Stomach (tissue), 4 donors: ENCODE measurements around the gene TGIF2.

Experiments
- POLR2AphosphoS5 ChIP-seq, 3 donors: sonication (generic); formaldehyde crosslinking; IDR thresholded peaks; one replicate each; pipeline ENCODE4 v1.6.1; 2016; ENCODE audit warnings: antibody characterized with exemption in 3 of 3
- TF ChIP-seq, protein P1 (sequence below), 7 experiments: fragments of 450-650 bp in 4 of 7; fragments of 200-600 bp in 3 of 7; sonication (generic) in 3 of 7; IDR thresholded peaks; one replicate each; pipeline ENCODE4 v1.5.1; 2016 to 2019; ENCODE audit warnings: antibody characterized with exemption in 7 of 7, control low read depth in 2 of 7, mild to moderate bottlenecking in 1 of 7

DNA sequence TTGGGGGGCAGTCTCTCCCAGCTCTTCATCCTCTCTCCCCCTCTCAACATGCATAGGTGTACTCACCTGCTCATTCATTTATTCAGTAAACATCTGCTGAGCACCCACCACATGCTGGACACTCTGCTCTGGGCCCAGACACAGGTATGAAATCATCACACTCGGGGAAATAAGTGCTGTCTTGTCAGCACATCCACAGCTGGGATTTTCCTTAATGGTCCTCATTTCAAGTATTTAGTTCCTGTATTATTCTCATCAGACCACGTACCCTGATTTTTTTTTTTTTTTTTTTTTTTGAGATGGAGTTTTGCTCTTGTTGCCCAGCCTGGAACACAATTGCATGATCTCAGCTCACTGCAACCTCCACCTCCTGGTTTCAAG, 51.5 kb downstream of the TGIF2 start:
- TF ChIP-seq, protein P1, sequence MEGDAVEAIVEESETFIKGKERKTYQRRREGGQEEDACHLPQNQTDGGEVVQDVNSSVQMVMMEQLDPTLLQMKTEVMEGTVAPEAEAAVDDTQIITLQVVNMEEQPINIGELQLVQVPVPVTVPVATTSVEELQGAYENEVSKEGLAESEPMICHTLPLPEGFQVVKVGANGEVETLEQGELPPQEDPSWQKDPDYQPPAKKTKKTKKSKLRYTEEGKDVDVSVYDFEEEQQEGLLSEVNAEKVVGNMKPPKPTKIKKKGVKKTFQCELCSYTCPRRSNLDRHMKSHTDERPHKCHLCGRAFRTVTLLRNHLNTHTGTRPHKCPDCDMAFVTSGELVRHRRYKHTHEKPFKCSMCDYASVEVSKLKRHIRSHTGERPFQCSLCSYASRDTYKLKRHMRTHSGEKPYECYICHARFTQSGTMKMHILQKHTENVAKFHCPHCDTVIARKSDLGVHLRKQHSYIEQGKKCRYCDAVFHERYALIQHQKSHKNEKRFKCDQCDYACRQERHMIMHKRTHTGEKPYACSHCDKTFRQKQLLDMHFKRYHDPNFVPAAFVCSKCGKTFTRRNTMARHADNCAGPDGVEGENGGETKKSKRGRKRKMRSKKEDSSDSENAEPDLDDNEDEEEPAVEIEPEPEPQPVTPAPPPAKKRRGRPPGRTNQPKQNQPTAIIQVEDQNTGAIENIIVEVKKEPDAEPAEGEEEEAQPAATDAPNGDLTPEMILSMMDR (IDR thresholded peaks at IDR 0.05) = no peak
- no peak for TF ChIP-seq POLR2AphosphoS5 (IDR thresholded peaks at IDR 0.05)
